Glomerular visceral epithelial cell (primary cell): Measurements from ENCODE around the gene DNAH10.
"Not testable (repeated sequence)": the region's sequence is repeated elsewhere in the genome, so short reads cannot be mapped to it uniquely, and the experiment has no call there.

Experiments
- DNase-seq: peaks from one replicate; pipeline ENCODE4 v3.0.0-alpha.2; 2016; ENCODE audit errors: extremely low spot score

DNAH10 gene

DNA sequence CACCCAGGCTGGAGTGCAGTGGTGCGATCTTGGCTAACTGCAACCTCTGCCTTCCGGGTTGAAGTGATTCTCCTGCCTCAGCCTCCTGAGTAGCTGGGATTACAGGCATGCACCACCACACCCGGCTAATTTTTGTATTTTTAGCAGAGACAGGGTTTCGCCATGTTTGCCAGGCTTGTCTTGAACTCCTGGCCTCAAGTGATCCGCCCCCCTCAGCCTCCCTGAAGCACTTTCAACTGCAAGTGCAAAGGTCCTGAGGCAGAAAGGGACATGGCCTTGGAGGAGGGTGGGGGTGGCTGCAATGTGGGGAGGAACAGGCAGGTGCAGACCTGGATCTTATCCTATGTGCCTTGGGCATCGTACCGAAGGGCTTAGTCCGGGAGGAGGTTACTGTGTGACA is 27.3 kb downstream of the DNAH10 start:
- DNase-seq, result not testable (repeated sequence)

GRCh38 chr12:123790905-123791467 is 28.9 kb downstream of the DNAH10 start:
- no peak for DNase-seq

DNA sequence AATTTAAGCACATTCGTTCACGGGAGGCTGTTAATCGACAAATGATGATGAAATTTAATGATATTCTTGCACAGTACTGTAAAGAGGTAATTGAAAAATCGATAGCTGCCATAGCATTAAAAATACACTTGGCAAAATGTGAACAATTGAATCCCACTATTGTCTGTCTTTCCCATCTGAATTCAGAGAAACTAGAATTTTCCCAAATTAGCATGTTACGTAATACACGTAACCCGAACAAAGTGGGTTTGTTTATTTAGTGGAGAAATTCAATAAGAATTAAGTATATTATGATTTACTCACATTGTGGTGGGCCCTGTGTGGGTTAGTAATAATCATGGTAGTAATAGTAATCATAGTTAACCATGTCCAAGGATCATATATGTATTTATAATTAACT is 31.9 kb downstream of the DNAH10 start:
- DNase-seq, result no peak

GRCh38 chr12:123798518-123798917 is 36.4 kb downstream of the DNAH10 start:
- DNase-seq, result no peak

DNA sequence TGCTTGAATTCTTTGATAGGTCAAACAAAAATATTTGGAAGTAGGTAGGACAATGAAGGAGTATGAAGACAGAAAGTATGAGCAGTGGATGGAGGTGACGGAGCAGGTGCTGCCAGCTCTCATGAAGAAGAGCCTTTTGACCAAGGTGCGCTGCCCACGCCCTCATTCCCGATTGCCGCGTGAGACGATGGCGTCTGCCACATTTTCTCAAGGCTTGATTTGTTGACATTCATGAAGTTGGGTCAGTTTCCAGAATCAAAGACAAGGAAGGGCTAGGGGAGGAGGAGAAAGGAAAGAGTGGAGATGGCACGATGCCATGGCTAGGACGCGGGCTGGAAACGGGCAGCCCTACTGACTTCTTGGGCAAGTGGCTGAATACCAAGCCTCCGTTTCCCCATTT is 37.1 kb downstream of the DNAH10 start:
- DNase-seq, result no peak

DNA sequence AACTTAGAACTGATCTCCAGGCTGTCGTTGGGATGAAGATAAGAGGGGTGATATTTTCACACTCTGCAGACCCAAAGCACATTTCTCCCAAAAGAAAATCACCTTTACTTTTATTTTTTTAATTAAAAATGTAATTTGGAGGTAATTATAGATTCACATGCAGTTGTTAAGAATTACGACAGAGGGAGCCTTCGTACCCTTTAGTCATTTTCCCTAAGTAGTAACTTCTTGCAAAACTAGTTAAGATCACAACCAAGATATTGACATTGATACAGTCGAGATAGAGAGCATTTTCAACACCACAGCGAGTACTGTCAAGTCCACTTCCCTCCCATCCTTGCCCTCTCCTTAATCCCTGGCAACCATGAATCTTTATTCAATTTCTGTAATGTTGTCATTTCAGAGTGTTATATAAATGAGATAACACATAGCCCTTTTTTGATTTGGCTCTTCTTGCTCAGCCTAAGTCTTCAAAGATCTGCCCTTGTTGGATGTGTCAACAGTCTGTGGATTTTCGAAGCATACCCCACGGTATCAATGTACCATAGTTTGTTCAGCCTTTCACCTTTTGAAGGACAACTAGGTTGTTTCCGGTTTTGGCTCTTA is 39.6 kb downstream of the DNAH10 start:
- peak; percentile 7 for DNase-seq

- DNase-seq, result no peak
These were observed 43.1 kb downstream of the DNAH10 start for GRCh38 chr12:123805173-123805572.

GRCh38 chr12:123807002-123807401 is 44.9 kb downstream of the DNAH10 start:
- no peak for DNase-seq

- no peak for DNase-seq
These were observed 45.6 kb downstream of the DNAH10 start for GRCh38 chr12:123807670-123808069.

DNA sequence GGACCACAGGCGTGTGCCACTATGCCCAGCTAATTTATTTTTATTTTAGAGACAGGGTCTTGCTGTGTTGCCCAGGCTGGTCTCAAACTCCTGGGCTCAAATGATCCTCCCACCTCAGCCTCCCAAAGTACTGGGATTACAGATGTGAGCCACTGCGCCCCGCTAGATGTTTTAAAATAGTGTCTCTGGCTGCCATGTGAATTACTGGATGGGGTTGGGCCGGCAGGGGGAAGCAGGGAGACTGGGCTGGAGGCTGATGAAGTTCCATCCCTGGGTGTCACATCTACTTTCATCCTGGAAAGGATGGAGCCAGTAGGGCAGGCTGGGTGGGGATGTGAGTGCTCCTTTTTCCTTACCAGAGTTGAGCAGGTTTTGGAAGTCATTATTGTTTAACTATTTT is 46.1 kb downstream of the DNAH10 start:
- DNase-seq, result no peak

- no peak for DNase-seq
These were observed 51.2 kb downstream of the DNAH10 start for GRCh38 chr12:123813349-123813748.

- no peak for DNase-seq
These were observed 53.9 kb downstream of the DNAH10 start for GRCh38 chr12:123815968-123816367.

- DNase-seq, result no peak
These were observed 54.9 kb downstream of the DNAH10 start for GRCh38 chr12:123816896-123817537.

GRCh38 chr12:123822804-123823203 is 60.7 kb downstream of the DNAH10 start:
- no peak for DNase-seq

GRCh38 chr12:123828120-123828519 is 66.0 kb downstream of the DNAH10 start:
- no peak for DNase-seq

- DNase-seq, result no peak
These were observed 66.9 kb downstream of the DNAH10 start for GRCh38 chr12:123828854-123829547.

DNA sequence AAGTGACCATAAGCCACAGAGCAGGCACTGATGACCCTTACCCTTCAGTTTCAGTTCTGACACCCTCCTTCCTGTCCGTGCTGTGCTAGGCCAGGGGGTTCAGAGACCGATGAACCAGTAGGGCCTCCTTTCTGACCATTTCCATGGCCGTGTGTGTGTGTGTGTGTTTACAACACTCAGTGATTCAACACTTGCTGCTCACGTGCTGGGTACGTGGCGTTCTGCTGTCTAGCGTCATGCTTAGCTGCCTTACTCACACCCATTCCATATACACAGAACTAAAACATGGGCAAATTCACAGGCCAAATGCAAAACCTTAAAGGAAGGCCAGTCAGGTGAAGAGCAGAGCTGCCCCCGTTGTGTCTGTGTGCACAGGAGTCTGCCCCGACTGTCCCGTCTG is 67.5 kb downstream of the DNAH10 start:
- no peak for DNase-seq

DNA sequence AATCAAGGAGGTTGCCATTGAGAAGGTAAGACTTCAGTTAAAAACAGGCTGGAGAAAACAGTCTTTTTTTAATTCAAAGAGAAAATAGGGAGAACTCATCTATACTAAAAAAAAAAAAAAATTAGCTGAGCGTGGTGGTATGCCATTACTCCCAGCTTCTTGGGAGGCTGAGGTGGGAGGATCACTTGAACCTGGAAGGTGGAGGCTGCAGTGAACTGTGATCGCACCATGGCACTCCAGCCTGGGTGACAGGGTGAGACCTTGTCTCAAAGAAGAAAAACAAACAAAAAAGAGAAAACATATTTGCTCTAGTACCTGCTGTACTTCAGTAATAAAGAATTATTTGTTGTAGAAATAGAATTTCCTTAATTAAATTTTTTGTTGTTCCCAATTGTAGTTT is 68.6 kb downstream of the DNAH10 start:
- DNase-seq, result no peak

DNA sequence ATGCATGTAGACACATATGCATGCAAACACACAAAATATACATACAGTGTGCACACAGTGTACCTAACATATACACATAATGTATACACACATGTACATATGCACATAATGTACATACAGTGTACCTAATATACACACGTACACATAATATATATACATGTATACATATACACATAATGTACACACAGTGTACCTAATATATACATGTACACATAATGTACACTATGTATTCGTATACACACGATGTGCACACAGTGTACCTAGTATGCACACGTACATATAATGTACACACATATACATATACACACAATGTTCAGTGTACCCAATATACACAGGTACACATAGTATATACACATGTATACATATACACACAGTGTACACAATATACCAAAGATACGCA is 70.0 kb downstream of the DNAH10 start:
- DNase-seq, result no peak

- peak; percentile 22 for DNase-seq
These were observed 71.7 kb downstream of the DNAH10 start for GRCh38 chr12:123833830-123834229.

- no peak for DNase-seq
These were observed 72.7 kb downstream of the DNAH10 start for GRCh38 chr12:123834845-123835244.

DNA sequence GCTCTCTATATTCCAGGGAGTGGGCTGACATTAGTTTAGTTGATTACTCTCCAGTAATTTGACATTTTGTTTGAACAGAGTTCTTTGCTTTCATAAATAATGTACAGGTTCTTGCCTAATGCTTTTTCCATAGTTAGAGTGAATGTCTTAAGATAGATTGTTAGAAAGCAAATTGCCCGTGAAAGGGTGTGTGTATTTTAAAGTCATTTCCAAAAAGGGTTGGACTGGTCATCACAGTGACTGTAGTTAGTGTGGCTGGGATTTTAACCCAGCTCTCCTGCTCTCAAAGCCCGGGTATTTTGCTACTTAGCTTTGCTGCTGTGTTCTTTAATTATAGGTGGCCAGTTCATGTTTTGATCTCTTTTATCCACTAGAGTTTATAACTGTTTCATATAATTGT is 74.2 kb downstream of the DNAH10 start:
- DNase-seq, result no peak

GRCh38 chr12:123839826-123840225 is 77.7 kb downstream of the DNAH10 start:
- DNase-seq, result no peak
